ENCODE measurements around the gene TMEM115. TPM values are rescaled to one million over a fixed set of nuclear protein-coding genes. Genes with fewer than 3 reads are reported as not detected.

The TMEM115 gene
- total RNA-seq (10 to 100 TPM; 16.7 to 17.4 TPM), total RNA-seq (23.0 to 36.2 reads per million in 2 donors)

- no peaks in the 10 kb centered on the region for H3K36me3 Mint-ChIP-seq (ENCODE audit: low read depth)
- H3K9me3 ChIP-seq (ENCODE audit: control insufficient read depth, low read length, poor library complexity, severe bottlenecking) = no peaks in the 10 kb centered on the region
- H3K27me3 Mint-ChIP-seq = no peaks in the 10 kb centered on the region
- ATAC-seq (peak; percentile 100), DNase-seq (peak; percentile 86 to 89 (median 87))
- peak within 1 kb of the TSS; percentile 97 for H3K4me3 Mint-ChIP-seq
- peak within 1 kb of the TSS; percentile 97 for H3K27ac Mint-ChIP-seq
- peaks cover 32% of the 10 kb centered on the region for H3K4me1 Mint-ChIP-seq
These were observed at the start of gene TMEM115 for GRCh38 chr3:50358911-50359759. Gene TMEM115 (minus strand): TSS chr3:50359521. CDS start chr3:50359063, 458 bp downstream.

GRCh38 chr3:50408443-50408944 lies 49.2 kb upstream of the TMEM115 start:
- no peak for ATAC-seq
- Mint-ChIP-seq H3K36me3 (ENCODE audit: low read depth) (peaks cover 2% of the 10 kb centered on the region), H3K4me1 (no peaks in the 10 kb centered on the region)

GRCh38 chr3:50406487-50406886 lies 47.2 kb upstream of the TMEM115 start:
- DNase-seq = no peak
- no peak for ATAC-seq
- Mint-ChIP-seq H3K36me3 (ENCODE audit: low read depth) (peaks cover 4% of the 10 kb centered on the region), H3K4me1 (no peaks in the 10 kb centered on the region), H3K27me3 (peaks cover 5% of the 10 kb centered on the region), H3K4me3 (no peak overlapping the region), H3K27ac (no peak overlapping the region)
- H3K9me3 ChIP-seq (ENCODE audit: control insufficient read depth, low read length, poor library complexity, severe bottlenecking) = no peaks in the 10 kb centered on the region

More at GRCh38 chr3:50408443-50408944, 49.2 kb upstream of the TMEM115 start:
- no peaks in the 10 kb centered on the region for H3K9me3 ChIP-seq (ENCODE audit: control insufficient read depth, low read length, poor library complexity, severe bottlenecking)
- no peak for DNase-seq
- H3K27me3 Mint-ChIP-seq = peaks cover 5% of the 10 kb centered on the region
- H3K27ac Mint-ChIP-seq = no peak overlapping the region
- H3K4me3 Mint-ChIP-seq = no peak overlapping the region

- Mint-ChIP-seq H3K27me3 (peaks cover 5% of the 10 kb centered on the region), H3K27ac (no peak overlapping the region), H3K36me3 (ENCODE audit: low read depth) (peaks cover 2% of the 10 kb centered on the region), H3K4me3 (no peak overlapping the region), H3K4me1 (no peaks in the 10 kb centered on the region)
- ATAC-seq (no peak), DNase-seq (no peak)
- H3K9me3 ChIP-seq (ENCODE audit: control insufficient read depth, low read length, poor library complexity, severe bottlenecking) = no peaks in the 10 kb centered on the region
These were observed 45.9 kb upstream of the TMEM115 start for GRCh38 chr3:50405249-50405648.

- no peak overlapping the region for H3K27ac Mint-ChIP-seq
- no peaks in the 10 kb centered on the region for H3K9me3 ChIP-seq (ENCODE audit: control insufficient read depth, low read length, poor library complexity, severe bottlenecking)
- H3K4me3 Mint-ChIP-seq = no peak overlapping the region
- H3K36me3 Mint-ChIP-seq (ENCODE audit: low read depth) = peaks cover 2% of the 10 kb centered on the region
- DNase-seq (no peak), ATAC-seq (no peak)
- no peaks in the 10 kb centered on the region for H3K27me3 Mint-ChIP-seq
- H3K4me1 Mint-ChIP-seq = no peaks in the 10 kb centered on the region
These were observed 42.8 kb upstream of the TMEM115 start for GRCh38 chr3:50401978-50402595.

GRCh38 chr3:50396502-50396901 lies 37.2 kb upstream of the TMEM115 start:
- Mint-ChIP-seq H3K36me3 (ENCODE audit: low read depth) (no peaks in the 10 kb centered on the region), H3K27ac (no peak overlapping the region), H3K4me3 (no peak overlapping the region), H3K27me3 (no peaks in the 10 kb centered on the region), H3K4me1 (no peaks in the 10 kb centered on the region)
- H3K9me3 ChIP-seq (ENCODE audit: control insufficient read depth, low read length, poor library complexity, severe bottlenecking) = no peaks in the 10 kb centered on the region
- no peak for DNase-seq
- ATAC-seq = no peak

GRCh38 chr3:50395070-50395860 lies 35.9 kb upstream of the TMEM115 start:
- ATAC-seq (no peak), DNase-seq (no peak)
- no peaks in the 10 kb centered on the region for H3K27me3 Mint-ChIP-seq
- H3K9me3 ChIP-seq (ENCODE audit: control insufficient read depth, low read length, poor library complexity, severe bottlenecking) = no peaks in the 10 kb centered on the region
- peak overlapping the region; percentile 34 for H3K27ac Mint-ChIP-seq
- H3K4me1 Mint-ChIP-seq = no peaks in the 10 kb centered on the region
- H3K36me3 Mint-ChIP-seq (ENCODE audit: low read depth) = no peaks in the 10 kb centered on the region
- H3K4me3 Mint-ChIP-seq = no peak overlapping the region

- H3K4me3 Mint-ChIP-seq = no peak overlapping the region
- no peaks in the 10 kb centered on the region for H3K4me1 Mint-ChIP-seq
- ATAC-seq (no peak), DNase-seq (no peak)
- H3K27ac Mint-ChIP-seq = no peak overlapping the region
- no peaks in the 10 kb centered on the region for H3K27me3 Mint-ChIP-seq
- H3K9me3 ChIP-seq (ENCODE audit: control insufficient read depth, low read length, poor library complexity, severe bottlenecking) = no peaks in the 10 kb centered on the region
- no peaks in the 10 kb centered on the region for H3K36me3 Mint-ChIP-seq (ENCODE audit: low read depth)
These were observed 33.7 kb upstream of the TMEM115 start for GRCh38 chr3:50393061-50393460.

- Mint-ChIP-seq H3K36me3 (ENCODE audit: low read depth) (no peaks in the 10 kb centered on the region), H3K4me1 (no peaks in the 10 kb centered on the region), H3K27ac (no peak overlapping the region), H3K4me3 (no peak overlapping the region), H3K27me3 (no peaks in the 10 kb centered on the region)
- ATAC-seq = no peak
- DNase-seq = no peak
- H3K9me3 ChIP-seq (ENCODE audit: control insufficient read depth, low read length, poor library complexity, severe bottlenecking) = no peaks in the 10 kb centered on the region
These were observed 32.9 kb upstream of the TMEM115 start for GRCh38 chr3:50392101-50392715.

- H3K4me3 Mint-ChIP-seq = no peak overlapping the region
- no peak for DNase-seq
These were observed 31.3 kb upstream of the TMEM115 start for GRCh38 chr3:50390508-50391224.

GRCh38 chr3:50389414-50389767 lies 30.1 kb upstream of the TMEM115 start:
- Mint-ChIP-seq H3K27ac (no peak overlapping the region), H3K36me3 (ENCODE audit: low read depth) (no peaks in the 10 kb centered on the region), H3K27me3 (no peaks in the 10 kb centered on the region), H3K4me1 (no peaks in the 10 kb centered on the region), H3K4me3 (no peak overlapping the region)
- ATAC-seq (no peak), DNase-seq (no peak)
- no peaks in the 10 kb centered on the region for H3K9me3 ChIP-seq (ENCODE audit: control insufficient read depth, low read length, poor library complexity, severe bottlenecking)

More at GRCh38 chr3:50390508-50391224, 31.3 kb upstream of the TMEM115 start:
- no peak for ATAC-seq
- H3K27ac Mint-ChIP-seq = no peak overlapping the region
- no peaks in the 10 kb centered on the region for H3K4me1 Mint-ChIP-seq
- H3K36me3 Mint-ChIP-seq (ENCODE audit: low read depth) = no peaks in the 10 kb centered on the region
- no peaks in the 10 kb centered on the region for H3K9me3 ChIP-seq (ENCODE audit: control insufficient read depth, low read length, poor library complexity, severe bottlenecking)
- no peaks in the 10 kb centered on the region for H3K27me3 Mint-ChIP-seq

- H3K9me3 ChIP-seq (ENCODE audit: control insufficient read depth, low read length, poor library complexity, severe bottlenecking) = no peaks in the 10 kb centered on the region
- DNase-seq (no peak), ATAC-seq (no peak)
- H3K4me3 Mint-ChIP-seq = no peak overlapping the region
- H3K4me1 Mint-ChIP-seq = no peaks in the 10 kb centered on the region
- no peak overlapping the region for H3K27ac Mint-ChIP-seq
- H3K27me3 Mint-ChIP-seq = no peaks in the 10 kb centered on the region
- no peaks in the 10 kb centered on the region for H3K36me3 Mint-ChIP-seq (ENCODE audit: low read depth)
These were observed 29.5 kb upstream of the TMEM115 start for GRCh38 chr3:50388720-50389413.
